Activated T-cell treated with anti-CD3 and anti-CD28 coated beads, Interleukin-2, amount 50 U/mL, for 24 hours (primary cell): Measurements from ENCODE around the gene TMCC1.

ENCODE experiments used
- DNase-seq: peaks from one replicate; pipeline ENCODE4 v3.0.0-alpha.2; 2020
- H3K27ac Mint-ChIP-seq: 2 replicates; pipeline ENCODE4 v1.8.0; 2020; ENCODE audit warnings: mild to moderate bottlenecking, mixed read lengths
- H3K27me3 Mint-ChIP-seq: 2 replicates; pipeline ENCODE4 v1.8.0; 2020; ENCODE audit warnings: mixed read lengths
- H3K36me3 Mint-ChIP-seq: 2 replicates; pipeline ENCODE4 v1.8.0; 2020; ENCODE audit warnings: low read depth, mixed read lengths
- H3K4me1 Mint-ChIP-seq: 2 replicates; pipeline ENCODE4 v1.8.0; 2020; ENCODE audit warnings: low read depth, mixed read lengths
- H3K4me3 Mint-ChIP-seq: 2 replicates; pipeline ENCODE4 v1.8.0; 2020; ENCODE audit warnings: mild to moderate bottlenecking, moderate library complexity, mixed read lengths
- H3K9me3 Mint-ChIP-seq: 2 replicates; pipeline ENCODE4 v1.8.0; 2020; ENCODE audit warnings: mixed read lengths

The TMCC1 gene

GRCh38 chr3:129893581-129894070 is at the start of gene TMCC1:
Gene TMCC1 (minus strand): TSS chr3:129893711.
- H3K36me3 Mint-ChIP-seq, result peaks cover 13% of the 10 kb centered on the region
- peak within 1 kb of the TSS; percentile 88 for H3K4me3 Mint-ChIP-seq
- H3K27ac Mint-ChIP-seq, result peak within 1 kb of the TSS; percentile 93
- no peaks in the 10 kb centered on the region for H3K27me3 Mint-ChIP-seq
- H3K9me3 Mint-ChIP-seq, result no peaks in the 10 kb centered on the region
- peaks cover 42% of the 10 kb centered on the region for H3K4me1 Mint-ChIP-seq
- peak; percentile 89 for DNase-seq

DNA sequence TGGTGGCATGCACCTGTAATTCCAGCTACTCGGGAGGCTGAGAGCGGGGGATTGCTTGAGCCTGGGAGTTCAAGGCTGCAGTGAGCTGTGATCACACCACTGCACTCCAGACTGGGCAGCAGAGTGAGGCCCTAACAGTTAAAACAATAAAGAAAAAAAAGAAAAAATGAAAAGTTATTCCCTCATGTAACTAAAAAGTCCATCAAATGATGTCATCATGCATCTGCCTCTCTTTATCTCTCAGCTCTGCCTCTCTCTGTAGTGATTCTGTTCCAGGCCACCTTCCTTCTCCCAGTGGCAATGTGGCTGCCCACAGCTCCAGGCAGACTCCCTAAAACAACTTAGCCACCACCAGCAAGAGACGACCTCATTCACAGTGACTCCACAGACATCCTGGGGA is 49.5 kb upstream of the TMCC1 start:
- DNase-seq, result no peak
- Mint-ChIP-seq H3K9me3 (no peaks in the 10 kb centered on the region), H3K4me1 (no peaks in the 10 kb centered on the region), H3K4me3 (no peak overlapping the region), H3K36me3 (no peaks in the 10 kb centered on the region), H3K27me3 (peaks cover 16% of the 10 kb centered on the region), H3K27ac (no peak overlapping the region)

- Mint-ChIP-seq H3K27ac (no peak overlapping the region), H3K4me3 (no peak overlapping the region), H3K27me3 (peaks cover 14% of the 10 kb centered on the region), H3K9me3 (no peaks in the 10 kb centered on the region), H3K4me1 (no peaks in the 10 kb centered on the region), H3K36me3 (no peaks in the 10 kb centered on the region)
- peak; percentile 53 for DNase-seq
Measured at GRCh38 chr3:129942296-129942695, 48.8 kb upstream of the TMCC1 start.

GRCh38 chr3:129940086-129940485 is 46.6 kb upstream of the TMCC1 start:
- no peaks in the 10 kb centered on the region for H3K9me3 Mint-ChIP-seq
- no peak for DNase-seq
- H3K4me1 Mint-ChIP-seq, result peaks cover 8% of the 10 kb centered on the region
- H3K27ac Mint-ChIP-seq, result no peak overlapping the region
- H3K4me3 Mint-ChIP-seq, result no peak overlapping the region
- no peaks in the 10 kb centered on the region for H3K36me3 Mint-ChIP-seq
- H3K27me3 Mint-ChIP-seq, result peaks cover 10% of the 10 kb centered on the region

- Mint-ChIP-seq H3K9me3 (no peaks in the 10 kb centered on the region), H3K4me1 (peaks cover 8% of the 10 kb centered on the region), H3K36me3 (no peaks in the 10 kb centered on the region), H3K4me3 (no peak overlapping the region), H3K27ac (no peak overlapping the region), H3K27me3 (peaks cover 3% of the 10 kb centered on the region)
- DNase-seq, result no peak
Measured at GRCh38 chr3:129938140-129938930, 44.8 kb upstream of the TMCC1 start.

- H3K4me3 Mint-ChIP-seq, result no peak overlapping the region
Measured at GRCh38 chr3:129937717-129938116, 44.2 kb upstream of the TMCC1 start.

GRCh38 chr3:129936757-129937156 is 43.2 kb upstream of the TMCC1 start:
- Mint-ChIP-seq H3K9me3 (no peaks in the 10 kb centered on the region), H3K27me3 (no peaks in the 10 kb centered on the region), H3K36me3 (no peaks in the 10 kb centered on the region), H3K4me1 (peaks cover 8% of the 10 kb centered on the region), H3K27ac (no peak overlapping the region), H3K4me3 (peak overlapping the region; percentile 30)
- DNase-seq, result no peak

More at GRCh38 chr3:129937717-129938116, 44.2 kb upstream of the TMCC1 start:
- H3K9me3 Mint-ChIP-seq, result no peaks in the 10 kb centered on the region
- H3K36me3 Mint-ChIP-seq, result no peaks in the 10 kb centered on the region
- no peak for DNase-seq
- peaks cover 3% of the 10 kb centered on the region for H3K27me3 Mint-ChIP-seq
- H3K4me1 Mint-ChIP-seq, result peaks cover 8% of the 10 kb centered on the region
- no peak overlapping the region for H3K27ac Mint-ChIP-seq

DNA sequence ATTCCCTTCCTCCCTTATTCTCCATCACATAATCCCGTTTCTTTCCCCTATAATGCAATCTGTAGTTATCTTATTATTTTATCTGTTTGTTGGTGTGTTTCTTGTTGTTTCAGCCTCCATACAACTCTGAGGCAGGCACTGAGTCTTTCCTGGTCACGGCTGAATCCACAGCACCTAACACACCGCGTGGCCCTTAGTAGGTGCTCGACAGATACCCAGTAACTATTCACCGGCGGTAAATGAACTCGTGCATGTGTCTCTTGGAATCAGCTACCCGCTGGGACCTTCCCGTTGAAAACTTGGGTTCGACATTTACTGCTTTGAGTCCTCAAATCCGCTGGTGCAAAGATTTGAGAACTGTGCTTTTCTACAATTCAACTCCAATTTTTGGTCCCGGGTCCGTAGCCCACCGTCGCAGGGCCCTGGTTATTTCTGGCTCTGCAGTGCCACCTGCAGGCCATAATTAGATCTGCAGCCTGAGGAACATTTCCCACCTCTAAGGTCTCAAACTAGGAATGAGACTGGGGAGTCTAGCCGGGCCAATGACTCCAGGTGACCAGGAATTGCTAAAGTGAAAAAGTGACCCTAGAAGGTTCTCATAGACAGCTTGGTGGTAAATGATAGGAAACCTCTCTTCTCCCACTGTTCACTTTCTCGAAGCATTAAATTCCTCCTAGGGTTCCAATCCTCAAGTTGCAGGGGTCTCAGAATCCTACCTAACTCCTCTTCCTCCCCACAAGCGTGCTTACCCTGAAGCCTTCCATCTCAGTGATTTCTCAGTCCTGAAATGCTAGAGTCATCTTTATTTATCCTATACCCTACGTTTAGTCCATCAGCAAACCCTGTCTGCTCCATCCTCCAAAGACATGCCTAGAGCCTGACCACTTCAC is 41.0 kb upstream of the TMCC1 start:
- H3K4me3 Mint-ChIP-seq, result no peak overlapping the region
- DNase-seq, result peak; percentile 55
- no peaks in the 10 kb centered on the region for H3K36me3 Mint-ChIP-seq
- H3K9me3 Mint-ChIP-seq, result peaks cover 8% of the 10 kb centered on the region
- peaks cover 8% of the 10 kb centered on the region for H3K4me1 Mint-ChIP-seq
- H3K27ac Mint-ChIP-seq, result no peak overlapping the region
- H3K27me3 Mint-ChIP-seq, result no peaks in the 10 kb centered on the region

DNA sequence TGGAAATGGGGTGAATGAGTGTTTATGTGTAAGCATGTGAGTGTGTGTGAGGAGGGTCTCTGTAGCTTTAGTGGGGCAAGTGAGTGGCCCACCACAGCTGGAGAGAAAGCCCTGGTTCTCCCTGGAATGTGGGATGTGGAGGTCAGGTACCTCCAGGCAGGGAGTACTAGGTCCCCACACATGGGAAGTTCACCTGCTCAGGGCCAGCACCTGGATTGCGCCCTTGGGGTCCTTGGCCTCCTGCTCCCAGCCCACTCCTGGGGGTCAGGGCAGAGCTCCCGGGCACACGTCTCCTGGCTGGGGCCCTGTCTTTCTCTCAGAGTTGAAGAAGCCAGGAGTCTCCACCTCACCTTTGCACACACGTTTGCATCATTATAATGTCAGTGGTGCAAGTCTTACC is 40.0 kb upstream of the TMCC1 start:
- no peak overlapping the region for H3K4me3 Mint-ChIP-seq
- no peaks in the 10 kb centered on the region for H3K36me3 Mint-ChIP-seq
- DNase-seq, result no peak
- peaks cover 10% of the 10 kb centered on the region for H3K9me3 Mint-ChIP-seq
- H3K27me3 Mint-ChIP-seq, result no peaks in the 10 kb centered on the region
- no peak overlapping the region for H3K27ac Mint-ChIP-seq
- peaks cover 8% of the 10 kb centered on the region for H3K4me1 Mint-ChIP-seq

DNA sequence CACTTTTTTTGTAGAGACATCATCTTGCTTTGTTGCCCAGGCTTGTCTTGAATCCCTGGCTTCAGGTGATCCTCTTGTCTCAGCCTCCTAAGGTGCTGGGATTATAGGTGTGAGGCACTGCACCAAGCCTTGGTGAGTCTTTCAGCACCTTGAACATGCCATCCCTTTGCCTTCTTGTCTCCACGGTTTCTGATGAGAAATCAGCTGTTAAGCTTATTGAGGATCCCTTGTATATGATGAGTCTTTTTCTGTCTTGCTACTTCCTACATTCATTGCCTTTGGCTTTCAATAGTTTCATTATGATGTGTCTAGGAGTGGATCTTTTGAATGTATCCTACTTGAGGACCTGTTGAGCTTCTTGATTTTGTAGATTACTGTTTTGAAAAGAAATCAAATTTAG is 35.9 kb upstream of the TMCC1 start:
- DNase-seq, result no peak
- Mint-ChIP-seq H3K27ac (no peak overlapping the region), H3K27me3 (peaks cover 12% of the 10 kb centered on the region), H3K36me3 (no peaks in the 10 kb centered on the region), H3K4me1 (no peaks in the 10 kb centered on the region), H3K4me3 (no peak overlapping the region), H3K9me3 (peaks cover 15% of the 10 kb centered on the region)

GRCh38 chr3:129927072-129927471 is 33.6 kb upstream of the TMCC1 start:
- Mint-ChIP-seq H3K36me3 (no peaks in the 10 kb centered on the region), H3K4me3 (no peak overlapping the region), H3K4me1 (no peaks in the 10 kb centered on the region), H3K27ac (no peak overlapping the region), H3K27me3 (peaks cover 12% of the 10 kb centered on the region), H3K9me3 (peaks cover 15% of the 10 kb centered on the region)
- DNase-seq, result no peak

DNA sequence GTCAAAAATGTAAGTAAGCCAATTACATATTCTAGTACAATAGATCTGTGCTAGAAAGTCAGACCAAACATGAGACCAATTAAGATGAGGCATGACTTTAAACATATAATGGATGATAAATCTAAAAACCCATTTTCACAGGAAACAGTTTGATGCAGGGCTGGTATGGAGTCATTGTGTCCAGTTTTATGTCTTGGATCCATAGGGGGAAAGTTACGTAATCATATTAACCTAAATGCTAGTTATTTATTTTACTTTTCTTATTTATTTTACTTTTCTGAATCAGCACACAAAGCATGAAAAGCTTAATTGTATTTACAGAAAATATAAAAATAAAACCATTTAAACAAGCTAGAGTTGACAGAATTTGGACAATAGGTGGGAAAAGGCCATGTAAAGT is 26.3 kb upstream of the TMCC1 start:
- Mint-ChIP-seq H3K36me3 (no peaks in the 10 kb centered on the region), H3K27ac (no peak overlapping the region), H3K4me1 (no peaks in the 10 kb centered on the region), H3K9me3 (peaks cover 31% of the 10 kb centered on the region), H3K27me3 (peaks cover 3% of the 10 kb centered on the region), H3K4me3 (no peak overlapping the region)
- no peak for DNase-seq

- no peaks in the 10 kb centered on the region for H3K27me3 Mint-ChIP-seq
- no peaks in the 10 kb centered on the region for H3K36me3 Mint-ChIP-seq
- no peak for DNase-seq
- peaks cover 29% of the 10 kb centered on the region for H3K9me3 Mint-ChIP-seq
- H3K27ac Mint-ChIP-seq, result no peak overlapping the region
- no peak overlapping the region for H3K4me3 Mint-ChIP-seq
- H3K4me1 Mint-ChIP-seq, result no peaks in the 10 kb centered on the region
Measured at GRCh38 chr3:129919357-129919756, 25.8 kb upstream of the TMCC1 start.

DNA sequence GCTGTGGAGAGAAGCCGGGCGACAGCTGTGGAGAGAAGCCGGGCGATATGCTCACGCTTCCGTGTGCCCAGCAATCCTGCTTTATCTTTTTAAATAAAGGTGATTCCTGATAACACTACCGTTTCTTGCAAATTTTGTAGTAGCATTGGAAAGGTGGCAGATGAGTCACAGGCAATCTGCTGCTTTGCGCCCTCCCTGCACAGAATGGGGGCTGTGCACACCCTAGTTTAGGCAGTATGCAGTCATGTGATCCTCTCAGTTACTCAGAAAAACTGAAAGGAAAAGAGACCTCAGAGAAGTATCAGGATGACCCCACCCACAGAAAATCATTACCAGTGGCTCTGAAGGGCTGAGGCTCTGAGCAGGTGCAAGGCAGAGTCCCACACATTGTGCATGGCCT is 24.9 kb upstream of the TMCC1 start:
- H3K4me3 Mint-ChIP-seq, result no peak overlapping the region
- DNase-seq, result no peak
- H3K27ac Mint-ChIP-seq, result no peak overlapping the region
- H3K9me3 Mint-ChIP-seq, result peaks cover 29% of the 10 kb centered on the region
- no peaks in the 10 kb centered on the region for H3K36me3 Mint-ChIP-seq
- H3K4me1 Mint-ChIP-seq, result no peaks in the 10 kb centered on the region
- no peaks in the 10 kb centered on the region for H3K27me3 Mint-ChIP-seq
